Activated CD4-positive, alpha-beta memory T cell treated with anti-CD3 and anti-CD28 coated beads, Interleukin-2, amount 10 ng/mL, durations not matched to agents 7 days and 5 days (primary cell): ENCODE data around the gene GABBR2. TPM values are rescaled to one million over a fixed set of nuclear protein-coding genes. Genes with fewer than 3 reads are reported as not detected.
"Not testable (repeated sequence)": the region's sequence is repeated elsewhere in the genome, so short reads cannot be mapped to it uniquely, and the experiment has no call there.

Experiments
- CTCF ChIA-PET: fragments of 350-600 bp; sonication (Branson Sonifier 250); formaldehyde crosslinking; loops from one replicate; lab custom pipeline; 2021; ENCODE audit warnings: antibody characterized with exemption, inconsistent platforms; lab: Charles Lee
- POLR2A ChIA-PET: fragments of 350-600 bp; sonication (Branson Sonifier 250); formaldehyde crosslinking; loops from one replicate; lab custom pipeline; 2021; ENCODE audit warnings: antibody characterized with exemption; lab: Charles Lee
- DNase-seq: peaks from one replicate; pipeline ENCODE4 v3.0.0-alpha.2; 2020
- H3K27ac Mint-ChIP-seq: one replicate; pipeline ENCODE4 v1.8.0; 2021; ENCODE audit warnings: mild to moderate bottlenecking, mixed read lengths
- H3K27me3 Mint-ChIP-seq: one replicate; pipeline ENCODE4 v1.8.0; 2021; ENCODE audit warnings: mixed read lengths
- H3K36me3 Mint-ChIP-seq: one replicate; pipeline ENCODE4 v1.8.0; 2021; ENCODE audit warnings: low read depth, mixed read lengths
- H3K4me1 Mint-ChIP-seq: one replicate; pipeline ENCODE4 v1.8.0; 2021; ENCODE audit warnings: mixed read lengths
- H3K4me3 Mint-ChIP-seq: one replicate; pipeline ENCODE4 v1.8.0; 2021; ENCODE audit warnings: mild to moderate bottlenecking, mixed read lengths
- H3K9me3 Mint-ChIP-seq: one replicate; pipeline ENCODE4 v1.8.0; 2021; ENCODE audit warnings: mixed read lengths
- total RNA-seq, 2 experiments: library from RNA; stranded (reverse); gene quantifications; one replicate each; pipeline ENCODE4 v1.2.3, GENCODE V29; 2021

GABBR2 gene
- total RNA-seq, 2 experiments from 2014 or later: not detected

DNA sequence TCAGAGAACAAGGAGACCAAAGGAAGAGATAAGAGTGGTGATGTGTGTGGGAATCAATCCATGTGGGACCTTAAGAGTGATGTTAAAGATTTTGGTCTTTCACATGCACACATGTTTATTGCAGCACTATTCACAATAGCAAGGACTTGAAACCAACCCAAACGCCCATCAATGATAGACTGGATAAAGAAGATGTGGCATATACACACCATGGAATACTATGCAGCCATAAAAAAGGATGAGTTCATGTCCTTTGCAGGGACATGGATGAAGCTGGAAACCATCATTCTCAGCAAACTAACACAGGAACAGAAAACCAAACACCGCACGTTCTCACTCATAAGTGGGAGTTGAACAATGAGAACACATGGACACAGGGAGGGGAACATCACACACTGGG, 53.3 kb downstream of the GABBR2 start:
- H3K4me3 Mint-ChIP-seq, POLR2A ChIA-PET, H3K9me3 Mint-ChIP-seq, H3K27ac Mint-ChIP-seq, H3K4me1 Mint-ChIP-seq, H3K27me3 Mint-ChIP-seq, DNase-seq, CTCF ChIA-PET, H3K36me3 Mint-ChIP-seq: not testable (repeated sequence)

DNA sequence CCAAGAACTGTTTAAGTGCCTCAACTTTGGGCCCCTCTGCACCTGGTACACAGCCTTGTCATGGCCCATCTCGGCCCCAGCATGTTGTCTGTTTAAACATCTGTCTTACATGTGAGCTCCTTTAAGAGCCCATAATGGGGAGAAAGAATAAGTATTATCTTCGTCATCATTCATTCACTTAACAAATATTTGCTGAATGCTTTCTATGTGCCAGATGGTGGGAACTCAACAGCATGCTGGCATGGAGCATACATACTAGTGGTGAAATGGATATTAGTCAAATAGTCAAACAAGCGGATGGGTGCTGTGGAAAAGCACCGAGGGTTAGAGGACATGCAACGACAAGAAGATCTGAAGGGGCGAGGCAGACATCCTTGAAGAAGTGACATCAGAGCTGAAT, 54.5 kb downstream of the GABBR2 start:
- Mint-ChIP-seq H3K27me3 (peaks cover 9% of the 10 kb centered on the region), H3K4me1 (no peaks in the 10 kb centered on the region)

DNA sequence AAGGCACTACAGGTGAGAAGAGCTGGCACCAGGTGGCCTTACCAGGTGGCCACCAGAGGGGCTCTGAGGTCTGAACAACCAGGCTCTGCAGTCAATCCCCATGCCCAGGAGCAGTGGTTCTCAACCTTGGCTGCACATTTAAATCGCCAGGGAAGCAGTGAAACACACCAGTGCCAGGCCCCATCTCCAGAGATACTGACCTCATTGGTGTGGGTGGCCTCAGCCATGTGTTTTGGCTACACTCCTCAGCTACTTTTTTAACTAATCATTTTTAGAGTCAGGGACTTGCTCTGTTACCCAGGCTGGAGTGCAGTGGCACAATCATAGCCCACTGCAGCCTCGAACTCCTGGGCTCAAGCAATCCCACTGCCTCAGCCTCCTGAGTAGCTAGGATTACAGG, 56.0 kb downstream of the GABBR2 start:
- DNase-seq: no peak
- H3K9me3 Mint-ChIP-seq: no peaks in the 10 kb centered on the region
- no peak overlapping the region for H3K4me3 Mint-ChIP-seq
- H3K4me1 Mint-ChIP-seq: no peaks in the 10 kb centered on the region
- peaks cover 10% of the 10 kb centered on the region for H3K27me3 Mint-ChIP-seq
- ChIA-PET CTCF (no interaction called here), POLR2A (no interaction called here)
- H3K36me3 Mint-ChIP-seq: no peaks in the 10 kb centered on the region
- H3K27ac Mint-ChIP-seq: no peak overlapping the region

More for the DNA sequence above, 54.5 kb downstream of the GABBR2 start:
- POLR2A ChIA-PET: no interaction called here
- no peak for DNase-seq
- H3K36me3 Mint-ChIP-seq: no peaks in the 10 kb centered on the region
- H3K9me3 Mint-ChIP-seq: no peaks in the 10 kb centered on the region
- CTCF ChIA-PET: no interaction called here
- no peak overlapping the region for H3K27ac Mint-ChIP-seq
- H3K4me3 Mint-ChIP-seq: no peak overlapping the region

DNA sequence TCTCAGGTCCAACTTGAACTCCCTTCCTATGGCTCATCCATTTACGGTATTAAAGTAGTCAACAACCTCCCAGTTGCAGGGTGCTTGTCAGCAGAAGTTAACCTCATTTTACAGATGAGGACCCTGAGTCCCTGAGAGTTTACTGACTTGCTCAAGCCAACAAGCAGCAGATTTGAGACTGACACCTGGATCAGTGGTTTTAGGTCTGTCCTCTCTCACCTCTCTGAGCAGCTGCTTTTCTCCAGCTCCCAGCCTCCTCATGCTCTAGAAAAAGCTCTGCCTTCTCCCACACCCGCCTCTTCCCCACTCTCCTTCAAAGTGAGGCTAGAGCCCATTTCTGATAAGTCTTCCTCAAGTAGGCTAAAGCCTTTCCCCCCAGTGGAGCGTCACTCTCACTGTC, 56.4 kb downstream of the GABBR2 start:
- CTCF ChIA-PET: no interaction called here
- DNase-seq: no peak
- Mint-ChIP-seq H3K27ac (no peak overlapping the region), H3K4me1 (no peaks in the 10 kb centered on the region), H3K9me3 (no peaks in the 10 kb centered on the region), H3K27me3 (peaks cover 10% of the 10 kb centered on the region), H3K36me3 (no peaks in the 10 kb centered on the region), H3K4me3 (no peak overlapping the region)
- POLR2A ChIA-PET: no interaction called here

DNA sequence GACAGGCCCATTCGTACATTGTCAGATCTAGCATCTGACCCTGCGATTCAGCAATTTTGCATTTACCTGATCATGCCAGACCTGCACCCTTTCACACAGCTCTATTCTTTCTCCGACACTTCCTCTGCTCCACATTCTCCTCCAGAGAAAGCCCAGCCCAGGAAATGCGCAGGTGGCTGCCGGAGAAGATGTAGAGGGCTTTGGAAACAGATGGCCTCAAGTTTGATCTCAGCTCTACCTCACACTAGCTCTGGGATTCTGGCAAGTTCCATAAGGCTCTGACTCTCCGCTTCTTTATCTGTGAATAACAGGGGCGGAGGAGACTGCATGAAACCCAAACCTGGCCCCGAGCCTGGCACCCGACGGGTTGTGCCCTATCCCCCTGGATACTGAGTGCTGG, 61.5 kb downstream of the GABBR2 start:
- no peaks in the 10 kb centered on the region for H3K9me3 Mint-ChIP-seq
- H3K36me3 Mint-ChIP-seq: no peaks in the 10 kb centered on the region
- no peak overlapping the region for H3K4me3 Mint-ChIP-seq
- no peak overlapping the region for H3K27ac Mint-ChIP-seq
- H3K4me1 Mint-ChIP-seq: no peaks in the 10 kb centered on the region
- no peak for DNase-seq
- POLR2A ChIA-PET: no interaction called here
- CTCF ChIA-PET: no interaction called here
- H3K27me3 Mint-ChIP-seq: peaks cover 18% of the 10 kb centered on the region

DNA sequence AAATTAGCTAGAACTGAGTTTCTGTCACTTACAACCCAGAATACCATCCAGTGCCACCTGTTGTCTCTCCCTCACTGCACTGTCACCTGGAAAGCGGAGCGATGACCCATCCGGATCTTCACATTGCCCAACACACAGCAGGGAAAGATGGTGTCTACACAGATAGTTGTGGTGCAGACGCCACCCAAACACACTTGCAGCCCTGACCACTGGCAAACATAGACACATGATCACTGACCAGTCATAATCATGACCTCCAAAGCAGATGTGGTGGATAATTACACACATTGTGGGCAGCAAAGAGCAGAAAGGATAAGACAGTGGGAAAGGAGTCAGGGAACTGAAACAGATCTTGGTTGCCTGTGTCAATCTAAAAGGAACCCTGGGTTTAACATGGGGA, 64.7 kb downstream of the GABBR2 start:
- no peaks in the 10 kb centered on the region for H3K9me3 Mint-ChIP-seq
- ChIA-PET CTCF (no interaction called here), POLR2A (no interaction called here)
- H3K4me3 Mint-ChIP-seq: no peak overlapping the region
- no peaks in the 10 kb centered on the region for H3K4me1 Mint-ChIP-seq
- H3K27ac Mint-ChIP-seq: no peak overlapping the region
- H3K27me3 Mint-ChIP-seq: peaks cover 18% of the 10 kb centered on the region
- no peak for DNase-seq
- H3K36me3 Mint-ChIP-seq: no peaks in the 10 kb centered on the region

DNA sequence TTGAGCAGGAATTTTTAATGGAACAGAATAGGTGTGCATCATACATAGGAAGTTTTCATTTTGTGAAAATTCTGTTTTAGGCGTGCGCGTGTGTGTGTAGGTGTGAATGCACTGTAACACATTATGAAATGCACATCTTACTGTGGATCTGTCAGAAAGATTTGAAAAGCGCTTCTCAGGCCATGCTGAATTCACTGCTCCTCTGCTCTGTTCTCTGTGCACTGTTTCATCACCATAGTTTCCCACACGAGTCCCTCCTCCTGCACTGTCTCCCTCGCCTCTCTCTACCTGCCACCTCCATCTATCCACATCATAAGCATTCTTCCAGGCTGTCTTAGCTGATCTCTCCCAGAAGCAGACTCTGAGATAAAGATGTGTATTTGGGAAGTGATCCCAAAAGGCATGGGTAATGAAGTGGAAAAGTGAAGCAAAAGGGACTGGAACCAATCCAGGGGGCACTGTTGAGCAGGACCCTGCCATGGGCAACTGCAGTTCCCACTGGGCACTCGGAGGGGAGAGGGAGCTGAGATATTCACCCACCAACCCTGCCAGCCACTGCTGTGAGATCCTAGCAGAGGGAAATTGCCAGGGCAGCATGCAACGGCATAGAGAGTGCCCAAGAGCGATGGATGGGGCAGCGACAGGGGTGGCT, 65.9 kb downstream of the GABBR2 start:
- H3K36me3 Mint-ChIP-seq: no peaks in the 10 kb centered on the region
- H3K9me3 Mint-ChIP-seq: no peaks in the 10 kb centered on the region
- ChIA-PET POLR2A (no interaction called here), CTCF (no interaction called here)
- H3K27me3 Mint-ChIP-seq: peaks cover 18% of the 10 kb centered on the region
- no peak overlapping the region for H3K27ac Mint-ChIP-seq
- no peak for DNase-seq
- H3K4me3 Mint-ChIP-seq: no peak overlapping the region
- H3K4me1 Mint-ChIP-seq: no peaks in the 10 kb centered on the region

DNA sequence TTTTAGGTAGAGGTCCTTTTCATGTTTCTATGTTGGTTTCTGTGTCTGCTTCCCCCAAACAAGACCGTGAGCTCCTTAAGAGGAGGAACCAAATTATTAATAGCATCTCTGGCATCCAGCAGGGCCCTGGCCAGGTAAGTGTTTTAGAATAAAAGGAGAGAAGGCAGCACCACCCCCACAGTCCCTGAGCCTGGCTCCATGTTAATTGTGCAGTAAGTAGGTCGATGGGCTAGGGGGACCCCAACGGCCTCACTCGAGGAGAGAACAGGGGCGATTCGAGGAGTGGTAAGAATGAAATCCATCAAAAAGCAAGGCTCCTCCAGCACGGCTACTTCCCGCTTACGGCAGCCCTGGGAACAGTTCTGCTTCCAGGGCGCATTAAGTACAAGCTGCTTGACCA, 67.0 kb downstream of the GABBR2 start:
- Mint-ChIP-seq H3K4me1 (no peaks in the 10 kb centered on the region), H3K4me3 (no peak overlapping the region), H3K27me3 (peaks cover 16% of the 10 kb centered on the region), H3K9me3 (no peaks in the 10 kb centered on the region), H3K36me3 (no peaks in the 10 kb centered on the region), H3K27ac (no peak overlapping the region)
- ChIA-PET POLR2A (no interaction called here), CTCF (no interaction called here)
- DNase-seq: no peak

DNA sequence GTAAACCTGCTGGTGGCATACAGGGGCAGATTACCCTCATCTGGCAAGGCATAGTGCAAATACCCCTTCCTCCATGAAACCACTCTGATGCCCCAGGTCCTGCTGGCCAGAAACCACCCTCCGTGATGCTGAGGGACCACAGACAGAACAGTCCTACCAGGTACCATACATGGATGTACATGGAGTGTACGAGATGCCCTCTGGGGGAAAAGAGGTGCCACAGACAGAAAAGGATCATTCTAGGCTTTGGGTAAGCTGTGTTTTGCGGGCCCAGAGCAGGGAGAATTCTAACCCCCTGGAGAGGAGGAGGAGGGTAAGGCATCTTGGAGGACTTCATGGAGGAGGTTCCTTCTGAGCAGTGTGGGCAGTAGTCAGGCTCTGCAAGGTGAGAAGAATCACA, 68.3 kb downstream of the GABBR2 start:
- H3K4me1 Mint-ChIP-seq: no peaks in the 10 kb centered on the region
- POLR2A ChIA-PET: no interaction called here
- H3K4me3 Mint-ChIP-seq: no peak overlapping the region
- H3K9me3 Mint-ChIP-seq: no peaks in the 10 kb centered on the region
- H3K27me3 Mint-ChIP-seq: peaks cover 16% of the 10 kb centered on the region
- H3K27ac Mint-ChIP-seq: no peak overlapping the region
- no peak for DNase-seq
- no peaks in the 10 kb centered on the region for H3K36me3 Mint-ChIP-seq
- CTCF ChIA-PET: no interaction called here

DNA sequence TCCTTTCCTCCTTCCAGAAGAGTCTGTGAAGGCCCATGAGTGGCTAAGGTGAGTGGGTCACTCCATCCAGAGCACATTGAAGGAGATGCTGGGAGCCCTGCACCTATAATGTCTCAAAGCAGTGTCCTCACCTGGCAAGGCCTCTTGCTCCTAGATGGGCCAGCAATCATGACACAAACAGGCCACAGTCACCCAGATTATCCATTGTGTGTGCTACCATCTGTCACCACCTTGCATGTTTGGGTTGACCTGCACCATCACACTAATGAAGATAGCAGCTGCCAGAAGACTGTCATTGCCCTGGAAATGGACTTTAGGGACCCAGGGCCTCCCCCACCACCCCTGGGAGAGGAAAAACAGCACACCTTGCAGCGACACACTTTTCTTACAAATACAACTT, 69.6 kb downstream of the GABBR2 start:
- H3K9me3 Mint-ChIP-seq: no peaks in the 10 kb centered on the region
- no peak for DNase-seq
- no peak overlapping the region for H3K4me3 Mint-ChIP-seq
- ChIA-PET POLR2A (no interaction called here), CTCF (no interaction called here)
- H3K27ac Mint-ChIP-seq: no peak overlapping the region
- H3K36me3 Mint-ChIP-seq: no peaks in the 10 kb centered on the region
- no peaks in the 10 kb centered on the region for H3K4me1 Mint-ChIP-seq
- peaks cover 16% of the 10 kb centered on the region for H3K27me3 Mint-ChIP-seq

DNA sequence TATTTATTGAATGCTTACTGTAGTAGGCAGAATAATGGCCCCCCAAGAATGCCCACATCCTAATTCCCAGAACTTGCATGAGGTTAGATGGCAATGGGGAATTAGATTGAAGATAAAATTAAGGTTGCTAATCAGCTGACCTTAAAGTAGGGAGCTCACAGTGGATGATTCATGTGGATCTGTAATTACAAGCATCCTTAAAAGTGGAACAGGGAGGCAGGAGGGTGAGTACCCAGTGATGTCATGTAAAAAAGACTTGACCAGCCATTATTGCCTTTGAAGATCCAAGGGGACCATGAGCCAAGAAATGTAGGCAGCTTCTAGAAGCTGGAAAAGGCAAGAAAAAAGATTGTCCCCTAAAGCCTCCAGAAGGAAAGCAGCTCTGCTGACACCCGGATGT, 71.4 kb downstream of the GABBR2 start:
- H3K27me3 Mint-ChIP-seq: peaks cover 11% of the 10 kb centered on the region
- no peak for DNase-seq
- ChIA-PET POLR2A (no interaction called here), CTCF (no interaction called here)
- H3K36me3 Mint-ChIP-seq: no peaks in the 10 kb centered on the region
- H3K4me1 Mint-ChIP-seq: no peaks in the 10 kb centered on the region
- no peak overlapping the region for H3K27ac Mint-ChIP-seq
- no peaks in the 10 kb centered on the region for H3K9me3 Mint-ChIP-seq
- H3K4me3 Mint-ChIP-seq: no peak overlapping the region

DNA sequence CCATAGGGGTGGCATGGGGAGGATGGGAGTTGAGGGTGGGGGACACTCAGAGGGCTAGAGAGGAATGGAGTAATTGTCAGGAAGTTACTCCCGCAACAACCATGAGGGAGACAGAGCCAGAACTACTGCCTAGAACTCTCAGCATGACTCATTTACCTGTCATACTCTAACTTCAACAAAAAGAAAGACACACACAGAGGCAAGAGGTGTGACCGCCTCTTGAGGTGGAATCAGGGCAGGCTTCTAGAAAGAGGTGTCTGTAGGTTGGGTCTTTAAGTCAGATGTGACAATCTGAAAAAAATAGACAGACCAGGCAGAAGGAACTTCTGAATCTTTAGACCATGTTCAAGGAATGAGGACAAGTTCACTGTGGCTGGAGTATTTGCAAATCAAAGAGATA, 73.4 kb downstream of the GABBR2 start:
- H3K9me3 Mint-ChIP-seq: no peaks in the 10 kb centered on the region
- POLR2A ChIA-PET: no interaction called here
- H3K4me3 Mint-ChIP-seq: no peak overlapping the region
- H3K27ac Mint-ChIP-seq: no peak overlapping the region
- CTCF ChIA-PET: no interaction called here
- H3K27me3 Mint-ChIP-seq: peaks cover 4% of the 10 kb centered on the region
- H3K36me3 Mint-ChIP-seq: no peaks in the 10 kb centered on the region
- no peak for DNase-seq
- H3K4me1 Mint-ChIP-seq: no peaks in the 10 kb centered on the region

DNA sequence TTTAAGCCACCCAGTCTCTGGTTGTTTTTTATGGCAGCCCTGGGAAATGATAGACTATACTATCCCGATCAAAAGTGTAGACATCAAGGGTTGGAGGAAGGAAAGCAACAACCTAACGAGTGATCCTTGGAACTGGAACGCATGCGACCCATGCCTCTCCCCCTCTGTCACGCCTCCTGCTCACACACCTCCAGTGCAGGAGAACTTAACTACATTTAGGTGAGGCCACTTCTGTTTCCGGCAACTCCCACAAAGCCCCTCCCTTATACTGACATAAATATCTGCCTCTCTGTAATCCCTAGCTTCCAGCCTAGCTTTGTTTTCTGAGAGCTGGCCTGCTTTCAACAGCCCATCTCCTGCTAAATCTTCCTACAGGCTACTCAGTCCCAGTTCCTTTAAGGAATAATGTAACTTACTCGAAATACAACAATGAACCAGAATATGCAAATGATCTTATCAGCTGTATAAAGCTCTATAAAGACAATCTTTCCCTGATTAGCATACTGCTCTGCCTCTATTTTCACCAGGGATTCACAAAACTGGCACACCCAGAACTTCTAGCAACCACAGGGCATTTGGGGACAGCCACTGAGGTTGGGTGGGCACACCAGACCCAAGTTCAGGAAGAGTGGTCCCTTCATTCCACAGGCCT, 73.9 kb downstream of the GABBR2 start:
- no peak overlapping the region for H3K27ac Mint-ChIP-seq
- H3K27me3 Mint-ChIP-seq: peaks cover 7% of the 10 kb centered on the region
- H3K36me3 Mint-ChIP-seq: no peaks in the 10 kb centered on the region
- CTCF ChIA-PET: no interaction called here
- no peaks in the 10 kb centered on the region for H3K9me3 Mint-ChIP-seq
- no peaks in the 10 kb centered on the region for H3K4me1 Mint-ChIP-seq
- POLR2A ChIA-PET: no interaction called here
- no peak overlapping the region for H3K4me3 Mint-ChIP-seq
- DNase-seq: no peak

DNA sequence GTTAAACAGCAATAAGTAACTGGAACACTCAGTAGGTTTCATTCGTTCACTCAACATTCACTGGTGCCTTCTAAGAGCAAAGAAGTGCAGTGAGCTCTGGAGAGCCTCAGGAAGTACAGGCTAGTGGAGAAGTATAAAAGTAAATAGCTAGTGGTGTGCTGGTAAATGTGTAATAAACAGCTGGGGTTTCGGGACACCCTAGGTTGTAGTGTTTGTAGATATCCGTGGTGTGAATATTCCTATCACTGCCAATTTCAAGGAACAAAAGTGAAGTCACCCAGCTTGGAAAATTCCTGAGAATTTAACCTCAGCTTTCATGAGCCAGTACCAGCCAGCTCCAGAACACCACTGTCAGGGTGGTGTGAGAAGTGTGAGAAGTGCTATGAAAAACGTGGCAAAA, 75.9 kb downstream of the GABBR2 start:
- Mint-ChIP-seq H3K4me1 (no peaks in the 10 kb centered on the region), H3K27ac (no peak overlapping the region), H3K36me3 (no peaks in the 10 kb centered on the region), H3K4me3 (no peak overlapping the region), H3K27me3 (peaks cover 14% of the 10 kb centered on the region), H3K9me3 (no peaks in the 10 kb centered on the region)
- ChIA-PET CTCF (no interaction called here), POLR2A (no interaction called here)
- DNase-seq: no peak
